Limb (tissue), 2 donors: ENCODE results near the gene LPCAT1.
"Not testable (repeated sequence)": the region's sequence is repeated elsewhere in the genome, so short reads cannot be mapped to it uniquely, and the experiment has no call there.

Experiments
- DNase-seq, 2 donors: peaks; one replicate each; pipeline ENCODE4 v3.0.0-alpha.2; 2016; ENCODE audit errors: extremely low spot score in 2 of 2

Gene LPCAT1

GRCh38 chr5:1467341-1468246 lies 56.2 kb downstream of the LPCAT1 start:
- DNase-seq, result no peak

GRCh38 chr5:1466631-1467265 lies 57.0 kb downstream of the LPCAT1 start:
- DNase-seq, result no peak

GRCh38 chr5:1465966-1466471 lies 57.7 kb downstream of the LPCAT1 start:
- no peak for DNase-seq

- DNase-seq, result no peak
These were observed 58.6 kb downstream of the LPCAT1 start for GRCh38 chr5:1465117-1465516.

GRCh38 chr5:1464511-1464910 lies 59.2 kb downstream of the LPCAT1 start:
- no peak for DNase-seq

- DNase-seq, result no peak
These were observed 59.7 kb downstream of the LPCAT1 start for GRCh38 chr5:1464096-1464446.

GRCh38 chr5:1463326-1464095 lies 60.2 kb downstream of the LPCAT1 start:
- DNase-seq, result no peak

GRCh38 chr5:1462358-1462757 lies 61.4 kb downstream of the LPCAT1 start:
- DNase-seq, result no peak

GRCh38 chr5:1461396-1461795 lies 62.4 kb downstream of the LPCAT1 start:
- no peak for DNase-seq

GRCh38 chr5:1460054-1460682 lies 63.6 kb downstream of the LPCAT1 start:
- no peak for DNase-seq

GRCh38 chr5:1459435-1459834 lies 64.3 kb downstream of the LPCAT1 start:
- DNase-seq, result not testable (repeated sequence)

- DNase-seq, result not testable (repeated sequence)
These were observed 67.5 kb downstream of the LPCAT1 start for GRCh38 chr5:1456110-1456881.

- DNase-seq, result no peak
These were observed 70.1 kb downstream of the LPCAT1 start for GRCh38 chr5:1453613-1454012.

GRCh38 chr5:1449081-1449630 lies 74.6 kb downstream of the LPCAT1 start:
- DNase-seq, result no peak

GRCh38 chr5:1448511-1449011 lies 75.2 kb downstream of the LPCAT1 start:
- no peak for DNase-seq

- no peak for DNase-seq
These were observed 75.9 kb downstream of the LPCAT1 start for GRCh38 chr5:1447671-1448361.

GRCh38 chr5:1446602-1447343 lies 77.0 kb downstream of the LPCAT1 start:
- DNase-seq, result no peak

GRCh38 chr5:1445689-1446601 lies 77.8 kb downstream of the LPCAT1 start:
- no peak for DNase-seq
